ENCODE data around the gene SLC9A5. TPM values are rescaled to one million over a fixed set of nuclear protein-coding genes. Genes with fewer than 3 reads are reported as not detected.

SLC9A5 gene
- total RNA-seq, 1 donor from 2014 or later = 13.5 TPM

- Histone ChIP-seq H3K27me3 (no peaks in the 10 kb centered on the region), H3K4me1 (no peaks in the 10 kb centered on the region), H3K36me3 (peaks cover 0 to 7% of the 10 kb centered on the region in 2 donors), H3K27ac (no peak overlapping the region), H3K9me3 (no peaks in the 10 kb centered on the region), H3K4me3 (no peak overlapping the region)
- TF ChIP-seq CTCF (IDR thresholded peaks at IDR 0.05) = no peak
- intact Hi-C loops (cut with DNase I) = no loop called here
- no peak for DNase-seq (ENCODE audit: low spot score in 2 of 2)
Observed at GRCh38 chr16:67212766-67213165, 36.0 kb upstream of the SLC9A5 start.

- intact Hi-C loops (cut with DNase I) = no loop called here
- Histone ChIP-seq H3K4me1 (no peaks in the 10 kb centered on the region), H3K4me3 (no peak overlapping the region), H3K27ac (no peak overlapping the region), H3K27me3 (no peaks in the 10 kb centered on the region), H3K36me3 (peaks cover 0 to 6% of the 10 kb centered on the region in 2 donors), H3K9me3 (no peaks in the 10 kb centered on the region)
- no peak for TF ChIP-seq CTCF (IDR thresholded peaks at IDR 0.05)
- DNase-seq (ENCODE audit: low spot score in 2 of 2) = no peak
Observed at GRCh38 chr16:67213197-67214019, 35.4 kb upstream of the SLC9A5 start.

GRCh38 chr16:67215706-67216105 lies 33.1 kb upstream of the SLC9A5 start:
- no peak overlapping the region for H3K4me3 ChIP-seq
- H3K4me1 ChIP-seq = no peaks in the 10 kb centered on the region
- no peaks in the 10 kb centered on the region for H3K9me3 ChIP-seq
- peaks cover 0 to 2% of the 10 kb centered on the region in 2 donors for H3K36me3 ChIP-seq
- intact Hi-C loops (cut with DNase I) = no loop called here
- no peak overlapping the region for H3K27ac ChIP-seq
- TF ChIP-seq CTCF (IDR thresholded peaks at IDR 0.05) = no peak
- no peak for DNase-seq (ENCODE audit: low spot score in 2 of 2)
- no peaks in the 10 kb centered on the region for H3K27me3 ChIP-seq

GRCh38 chr16:67216612-67217490 lies 31.9 kb upstream of the SLC9A5 start:
- no peak for TF ChIP-seq CTCF (IDR thresholded peaks at IDR 0.05)
- no peaks in the 10 kb centered on the region for H3K9me3 ChIP-seq
- peak in 1 of 2 donors; percentile 77 for DNase-seq (ENCODE audit: low spot score in 2 of 2)
- no peaks in the 10 kb centered on the region for H3K4me1 ChIP-seq
- H3K4me3 ChIP-seq = no peak overlapping the region
- H3K27ac ChIP-seq = peak overlapping the region; percentile 14 to 22
- intact Hi-C loops (cut with DNase I) = no loop called here
- no peaks in the 10 kb centered on the region for H3K27me3 ChIP-seq
- no peaks in the 10 kb centered on the region for H3K36me3 ChIP-seq

GRCh38 chr16:67223992-67224391 lies 24.8 kb upstream of the SLC9A5 start:
- TF ChIP-seq CTCF (IDR thresholded peaks at IDR 0.05) = no peak
- no peak overlapping the region for H3K4me3 ChIP-seq
- intact Hi-C loops (cut with DNase I) = no loop called here
- H3K4me1 ChIP-seq = peaks cover 6 to 15% of the 10 kb centered on the region in 2 donors
- no peaks in the 10 kb centered on the region for H3K27me3 ChIP-seq
- no peak overlapping the region for H3K27ac ChIP-seq
- H3K9me3 ChIP-seq = no peaks in the 10 kb centered on the region
- no peak for DNase-seq (ENCODE audit: low spot score in 2 of 2)
- H3K36me3 ChIP-seq = peaks cover 8 to 14% of the 10 kb centered on the region in 2 donors
